Endothelial cell of umbilical vein (primary cell): ENCODE results near the gene GLIS2. TPM values are rescaled to one million over a fixed set of nuclear protein-coding genes. Genes with fewer than 3 reads are reported as not detected.

Source experiments
- BruUV-seq: library from RNA; stranded (reverse); fragments of 400-500 nt; replicated peaks from 2 replicates; lab custom pipeline; 2021; lab: Mats Ljungman, UMichigan
- CTCF ChIA-PET: fragments of 300-600, 350-600 bp; sonication (Branson Sonifier 250); formaldehyde crosslinking; loops from one replicate; lab custom pipeline; 2021; ENCODE audit warnings: antibody characterized with exemption, inconsistent platforms; lab: Charles Lee
- POLR2A ChIA-PET: fragments of 300-600, 350-600 bp; sonication (Branson Sonifier 250); formaldehyde crosslinking; loops from one replicate; lab custom pipeline; 2021; ENCODE audit warnings: antibody characterized with exemption, inconsistent platforms; lab: Charles Lee
- DNase-seq: peaks from one replicate; pipeline ENCODE4 v3.0.0-alpha.2; 2011; ENCODE audit warnings: low read depth, low spot score
- FAIRE-seq: peaks from 2 replicates; lab custom pipeline; 2011; peaks lifted over from hg19 to GRCh38; lab: Jason Lieb, UNC
- H2AFZ ChIP-seq: 2 replicates; pipeline ENCODE4 v1.6.0; 2012; ENCODE audit warnings: low read depth, low read length, control low read depth, inconsistent platforms
- H3K27ac ChIP-seq: 2 replicates; pipeline ENCODE4 v1.5.1; 2011; ENCODE audit warnings: low read depth, mild to moderate bottlenecking, control low read depth, low read length, moderate library complexity; ENCODE audit not compliant: insufficient read depth
- H3K27me3 ChIP-seq, 2 experiments: 2 replicates each; pipeline versions ENCODE4 v1.6.0 to v1.6.1; 2011; ENCODE audit warnings: low read length in 2 of 2, mixed read lengths in 1 of 2; ENCODE audit not compliant: control insufficient read depth in 2 of 2, insufficient read depth in 2 of 2
- H3K36me3 ChIP-seq, 2 experiments: 2 replicates in 1 of 2; 3 replicates in 1 of 2; pipeline ENCODE4 v1.5.1; 2011; ENCODE audit warnings: low read length in 2 of 2, mild to moderate bottlenecking in 1 of 2, moderate library complexity in 1 of 2; ENCODE audit not compliant: control insufficient read depth in 2 of 2, insufficient read depth in 2 of 2; ENCODE audit errors: extremely low read depth in 1 of 2
- H3K4me1 ChIP-seq: 3 replicates; pipeline ENCODE4 v1.5.1; 2011; ENCODE audit warnings: mild to moderate bottlenecking, low read length; ENCODE audit not compliant: control insufficient read depth, insufficient read depth; ENCODE audit errors: extremely low read depth
- H3K4me2 ChIP-seq: 2 replicates; pipeline ENCODE4 v1.6.1; 2011; ENCODE audit warnings: low read length, control low read depth, mixed read lengths; ENCODE audit not compliant: insufficient read depth
- H3K4me3 ChIP-seq, 3 experiments: fragments of 200-600 bp in 1 of 3; sonication (generic), shearing (Covaris generic) in 1 of 3; replicated peaks in 1 of 3; 2 replicates each; pipeline ENCODE4 v1.5.1; 2011 to 2016; ENCODE audit warnings: control low read depth in 3 of 3, low read length in 3 of 3, mild to moderate bottlenecking in 2 of 3, inconsistent platforms in 1 of 3, low read depth in 1 of 3, moderate library complexity in 1 of 3; ENCODE audit not compliant: insufficient read depth in 1 of 3
- H3K79me2 ChIP-seq: 2 replicates; pipeline ENCODE4 v1.6.0; 2012; ENCODE audit warnings: low read length, inconsistent platforms; ENCODE audit not compliant: control insufficient read depth, insufficient read depth
- H3K9ac ChIP-seq: replicated peaks from 2 replicates; pipeline ENCODE3; 2011; ENCODE audit warnings: low read length, control low read depth; ENCODE audit not compliant: insufficient read depth; ENCODE audit errors: extremely low read depth
- H3K9me1 ChIP-seq: replicated peaks from 3 replicates; pipeline ENCODE4 v1.6.0; 2011; ENCODE audit warnings: mild to moderate bottlenecking, low read length; ENCODE audit not compliant: control insufficient read depth, insufficient read depth; ENCODE audit errors: extremely low read depth
- H3K9me3 ChIP-seq: replicated peaks from 2 replicates; pipeline ENCODE4 v1.5.1; 2012; ENCODE audit warnings: low read length, inconsistent platforms; ENCODE audit not compliant: control insufficient read depth, insufficient read depth
- H4K20me1 ChIP-seq: replicated peaks from 2 replicates; pipeline ENCODE3; 2011; ENCODE audit warnings: mild to moderate bottlenecking, low read length; ENCODE audit not compliant: control insufficient read depth, insufficient read depth; ENCODE audit errors: extremely low read depth
- CTCF ChIP-seq, 2 donors: IDR thresholded peaks; 1 replicate in 1 of 2; 2 replicates in 1 of 2; pipeline ENCODE4 v1.5.1; 2011; ENCODE audit warnings: low read length in 2 of 2, mild to moderate bottlenecking in 2 of 2, moderate library complexity in 2 of 2, control low read depth in 1 of 2, inconsistent platforms in 1 of 2, low read depth in 1 of 2; ENCODE audit not compliant: insufficient read depth in 1 of 2; ENCODE audit errors: extremely low read depth in 1 of 2
- EZH2 ChIP-seq: IDR thresholded peaks from 2 replicates; pipeline ENCODE4 v1.6.1; 2012; ENCODE audit warnings: borderline replicate concordance, low read depth, mild to moderate bottlenecking, moderate library complexity, low read length, inconsistent platforms; ENCODE audit not compliant: severe bottlenecking
- FOS ChIP-seq: IDR thresholded peaks from 2 replicates; pipeline ENCODE4 v1.6.1; 2011; ENCODE audit warnings: mild to moderate bottlenecking, low read length, moderate library complexity, borderline replicate concordance; ENCODE audit not compliant: insufficient read depth
- GATA2 ChIP-seq: IDR thresholded peaks from 2 replicates; pipeline ENCODE4 v1.7.0; 2011; ENCODE audit warnings: low read depth, mild to moderate bottlenecking, moderate library complexity, mixed read lengths, low read length; ENCODE audit not compliant: insufficient read length, insufficient read depth
- JUN ChIP-seq: IDR thresholded peaks from 2 replicates; pipeline ENCODE4 v1.6.1; 2011; ENCODE audit warnings: borderline replicate concordance, low read depth; ENCODE audit not compliant: insufficient read length, insufficient read depth
- MAX ChIP-seq: IDR thresholded peaks from 2 replicates; pipeline ENCODE4 v1.6.1; 2011; ENCODE audit not compliant: insufficient read depth, insufficient read length
- MYC ChIP-seq: IDR thresholded peaks from one replicate; pipeline ENCODE4 v1.6.1; 2011; ENCODE audit warnings: mild to moderate bottlenecking, low read depth, low read length
- POLR2A ChIP-seq: IDR thresholded peaks from 2 replicates; pipeline ENCODE4 v1.6.1; 2012; ENCODE audit warnings: low read depth, mild to moderate bottlenecking, control low read depth, low read length
- POLR2AphosphoS5 ChIP-seq: IDR thresholded peaks from 2 replicates; pipeline ENCODE4 v1.6.1; 2012; ENCODE audit warnings: low read depth, mild to moderate bottlenecking, control low read depth, low read length, moderate library complexity; ENCODE audit not compliant: insufficient read depth
- dilution Hi-C: fragments of 300-500 bp; cut with MboI; formaldehyde crosslinking; loops from one replicate; pipeline ENCODE4 v1.15.0; 2019; ENCODE audit warnings: low sequenced_read_pairs; ENCODE audit not compliant: extremely low pct_ligation_motif_present
- intact Hi-C: fragments of 100-400 bp; cut with micrococcal nuclease; formaldehyde crosslinking; loops from one replicate; pipeline ENCODE4 v1.10.0; 2022
- polyA plus RNA-seq, 4 experiments: library from polyadenylated mRNA; depleted of rRNA in 3 of 4; stranded (reverse) in 3 of 4; unstranded in 1 of 4; fragments of >200 nt; gene quantifications; 2 replicates each; pipeline versions ENCODE4 v1.2.1 to v1.2.3, GENCODE V29; 2011 to 2012; ENCODE audit warnings: missing spikeins in 1 of 4
- total RNA-seq: library from RNA; stranded (reverse); gene quantifications from 2 replicates; pipeline ENCODE4 v1.2.3, GENCODE V29; 2021

Gene GLIS2
- total and polyA plus RNA-seq, 2 donors (not counting 3 experiments of a cell fraction or from before 2014, with no cell fraction given) = 4.6 to 10.1 TPM

GRCh38 chr16:4271176-4272113 is 44.4 kb upstream of the GLIS2 start:
- CTCF ChIA-PET = interaction anchor here (0.6 to 3.5 kb wide), 9 partner anchors 9 to 256 kb away, joined by 3 to 30 read pairs (median 6); no protein-coding TSS in a partner anchor
- peak overlapping the region; percentile 51 for H3K27ac ChIP-seq
- no peaks in the 10 kb centered on the region for H3K27me3 ChIP-seq
- H4K20me1 ChIP-seq = no peaks in the 10 kb centered on the region
- no peaks in the 10 kb centered on the region for H3K36me3 ChIP-seq
- TSS peak; percentile 81 for BruUV-seq
- peak; percentile 93 for FAIRE-seq
- peaks cover 22% of the 10 kb centered on the region for H3K79me2 ChIP-seq
- POLR2A ChIA-PET = no interaction called here
- H3K4me2 ChIP-seq = peak overlapping the region; percentile 68
- no peaks in the 10 kb centered on the region for H3K9me1 ChIP-seq
- intact Hi-C loops = loop anchor here (1.0 to 5.0 kb wide), 5 partner anchors 8 to 131 kb away; partner anchors contain the start of gene GLIS2
- peak overlapping the region; percentile 83 for H3K9ac ChIP-seq
- peak overlapping the region; percentile 63 for H2AFZ ChIP-seq
- peak overlapping the region; percentile 58 to 89 (median 68) for H3K4me3 ChIP-seq
- dilution Hi-C loops = no loop called here
- no peaks in the 10 kb centered on the region for H3K9me3 ChIP-seq
- peaks cover 15% of the 10 kb centered on the region for H3K4me1 ChIP-seq
- TF ChIP-seq JUN (no peak), GATA2 (no peak), FOS (no peak), POLR2AphosphoS5 (no peak), POLR2A (peak; percentile 55), EZH2 (no peak), MAX (peak; percentile 97), MYC (peak; percentile 92), CTCF (IDR thresholded peaks at IDR 0.05; ENCODE audit: extremely low read depth in 1 of 2, insufficient read depth in 1 of 2, low read depth in 1 of 2, low read length in 2 of 2) (no peak)
- DNase-seq = peak; percentile 89
